Activated CD4-positive, alpha-beta T cell treated with anti-CD3 and anti-CD28 coated beads, Interleukin-2, amount 10 ng/mL, durations not matched to agents 24 days and 14 days (primary cell): ENCODE measurements around the gene DIS3L2. TPM values are rescaled to one million over a fixed set of nuclear protein-coding genes. Genes with fewer than 3 reads are reported as not detected.

Source experiments
- DNase-seq: peaks from one replicate; pipeline ENCODE4 v3.0.0; 2022
- H3K27ac Mint-ChIP-seq: one replicate; pipeline ENCODE4 v1.8.0; 2022; ENCODE audit warnings: mild to moderate bottlenecking, mixed read lengths
- H3K27me3 Mint-ChIP-seq: one replicate; pipeline ENCODE4 v1.8.0; 2022; ENCODE audit warnings: mixed read lengths
- H3K36me3 Mint-ChIP-seq: one replicate; pipeline ENCODE4 v1.8.0; 2022; ENCODE audit warnings: low read depth, mild to moderate bottlenecking, mixed read lengths
- H3K4me1 Mint-ChIP-seq: one replicate; pipeline ENCODE4 v1.8.0; 2021; ENCODE audit warnings: mixed read lengths
- H3K4me3 Mint-ChIP-seq: one replicate; pipeline ENCODE4 v1.8.0; 2022; ENCODE audit warnings: mild to moderate bottlenecking, moderate library complexity, mixed read lengths
- H3K9me3 Mint-ChIP-seq: one replicate; pipeline ENCODE4 v1.8.0; 2021; ENCODE audit warnings: mixed read lengths
- intact Hi-C: fragments of 100-400 bp; cut with micrococcal nuclease; formaldehyde crosslinking; loops from one replicate; pipeline ENCODE4 v1.15.1; 2023
- total RNA-seq: library from RNA; stranded (reverse); gene quantifications from 2 replicates; pipeline ENCODE4 v1.2.3, GENCODE V29; 2022

DIS3L2 gene
- total RNA-seq, 1 donor from 2014 or later, result 27.8 TPM

DNA sequence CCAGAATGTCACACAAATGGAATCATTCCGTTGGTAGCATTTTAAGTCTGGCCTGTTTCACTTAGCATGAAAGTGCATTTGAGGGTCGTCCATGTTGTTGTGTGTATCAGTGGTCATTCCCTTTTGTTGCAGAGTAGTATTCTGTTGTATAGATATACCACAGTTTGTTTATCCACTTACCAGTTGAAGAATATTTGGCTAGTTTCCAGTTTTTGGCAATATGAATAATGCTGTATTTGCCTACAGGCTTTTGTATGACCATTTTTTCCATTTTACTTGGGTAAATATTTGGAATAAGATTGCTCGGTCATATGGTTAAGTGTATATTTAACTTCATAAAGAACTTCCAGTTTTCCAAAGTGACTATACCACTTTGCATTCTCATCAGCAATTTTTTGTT lies 317.0 kb downstream of the DIS3L2 start:
- Mint-ChIP-seq H3K4me1 (no peaks in the 10 kb centered on the region), H3K27ac (no peak overlapping the region), H3K9me3 (no peaks in the 10 kb centered on the region), H3K36me3 (peaks cover 2% of the 10 kb centered on the region), H3K27me3 (no peaks in the 10 kb centered on the region), H3K4me3 (no peak overlapping the region)
- intact Hi-C loops, result no loop called here
- no peak for DNase-seq

- Mint-ChIP-seq H3K4me3 (no peak overlapping the region), H3K27me3 (no peaks in the 10 kb centered on the region), H3K9me3 (no peaks in the 10 kb centered on the region), H3K4me1 (no peaks in the 10 kb centered on the region), H3K36me3 (peaks cover 2% of the 10 kb centered on the region), H3K27ac (no peak overlapping the region)
- DNase-seq, result no peak
- intact Hi-C loops, result no loop called here
These were observed 318.8 kb downstream of the DIS3L2 start for GRCh38 chr2:232280341-232280740.

DNA sequence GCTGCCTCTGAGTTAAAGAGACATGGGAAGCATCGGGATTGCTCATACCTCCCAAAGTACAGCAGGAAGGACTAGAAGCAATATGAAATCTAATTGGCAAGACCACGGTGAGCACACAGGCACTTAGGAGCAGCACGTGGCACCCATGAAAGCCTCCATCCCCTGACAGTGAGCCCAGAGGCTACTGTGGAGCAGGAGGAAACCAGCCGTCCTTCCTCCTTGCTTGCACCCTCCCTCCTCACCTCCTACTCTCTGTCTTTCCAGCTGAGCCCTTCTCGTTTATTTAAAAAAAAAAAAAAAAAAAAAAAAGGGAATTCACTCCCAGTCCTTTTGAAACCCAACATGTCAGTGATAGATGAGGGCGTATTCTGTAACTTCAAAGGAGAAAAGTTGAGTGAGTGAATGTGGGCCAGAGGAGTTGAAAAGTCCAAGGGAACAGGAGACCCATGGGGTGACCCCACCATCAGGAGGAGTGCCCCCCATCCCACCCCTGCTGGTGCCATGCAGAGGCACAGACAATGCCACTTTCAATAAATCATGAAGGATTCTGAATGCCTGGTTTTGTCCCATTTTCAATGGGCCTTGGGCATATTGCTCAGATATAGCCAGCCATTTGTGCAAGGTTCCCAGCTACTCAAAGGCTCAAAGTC lies 320.5 kb downstream of the DIS3L2 start:
- no peak for DNase-seq
- H3K9me3 Mint-ChIP-seq, result no peaks in the 10 kb centered on the region
- H3K36me3 Mint-ChIP-seq, result peaks cover 2% of the 10 kb centered on the region
- no peak overlapping the region for H3K4me3 Mint-ChIP-seq
- no peaks in the 10 kb centered on the region for H3K27me3 Mint-ChIP-seq
- H3K4me1 Mint-ChIP-seq, result no peaks in the 10 kb centered on the region
- intact Hi-C loops, result no loop called here
- H3K27ac Mint-ChIP-seq, result no peak overlapping the region

DNA sequence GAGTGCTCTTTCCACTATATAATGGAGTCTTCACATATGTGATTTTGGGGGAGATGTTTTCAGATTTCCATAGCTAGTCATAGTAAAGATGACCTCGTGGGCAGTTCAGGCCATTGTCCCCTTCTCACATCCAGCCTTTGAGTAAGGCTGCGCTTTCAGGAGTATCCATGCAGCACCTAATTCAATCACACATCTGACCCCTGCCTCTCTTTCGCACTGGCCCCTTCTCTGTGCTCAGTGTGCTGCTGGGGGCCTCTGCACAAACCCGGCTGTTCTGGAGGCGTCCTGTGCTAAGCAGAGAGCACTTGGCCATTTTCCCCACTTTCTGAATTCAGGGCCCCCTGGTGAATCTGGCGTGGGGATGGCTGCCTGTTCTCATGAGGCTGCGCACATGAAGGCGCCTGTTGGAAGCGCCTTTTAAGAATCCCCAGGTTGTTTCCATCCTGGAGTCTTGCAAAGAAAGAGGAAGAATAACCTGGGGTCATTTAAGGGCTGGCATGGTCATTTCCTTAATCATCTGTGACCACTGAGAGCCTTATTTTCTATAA lies 321.1 kb downstream of the DIS3L2 start:
- intact Hi-C loops, result no loop called here
- Mint-ChIP-seq H3K36me3 (peaks cover 2% of the 10 kb centered on the region), H3K27ac (no peak overlapping the region)

DNA sequence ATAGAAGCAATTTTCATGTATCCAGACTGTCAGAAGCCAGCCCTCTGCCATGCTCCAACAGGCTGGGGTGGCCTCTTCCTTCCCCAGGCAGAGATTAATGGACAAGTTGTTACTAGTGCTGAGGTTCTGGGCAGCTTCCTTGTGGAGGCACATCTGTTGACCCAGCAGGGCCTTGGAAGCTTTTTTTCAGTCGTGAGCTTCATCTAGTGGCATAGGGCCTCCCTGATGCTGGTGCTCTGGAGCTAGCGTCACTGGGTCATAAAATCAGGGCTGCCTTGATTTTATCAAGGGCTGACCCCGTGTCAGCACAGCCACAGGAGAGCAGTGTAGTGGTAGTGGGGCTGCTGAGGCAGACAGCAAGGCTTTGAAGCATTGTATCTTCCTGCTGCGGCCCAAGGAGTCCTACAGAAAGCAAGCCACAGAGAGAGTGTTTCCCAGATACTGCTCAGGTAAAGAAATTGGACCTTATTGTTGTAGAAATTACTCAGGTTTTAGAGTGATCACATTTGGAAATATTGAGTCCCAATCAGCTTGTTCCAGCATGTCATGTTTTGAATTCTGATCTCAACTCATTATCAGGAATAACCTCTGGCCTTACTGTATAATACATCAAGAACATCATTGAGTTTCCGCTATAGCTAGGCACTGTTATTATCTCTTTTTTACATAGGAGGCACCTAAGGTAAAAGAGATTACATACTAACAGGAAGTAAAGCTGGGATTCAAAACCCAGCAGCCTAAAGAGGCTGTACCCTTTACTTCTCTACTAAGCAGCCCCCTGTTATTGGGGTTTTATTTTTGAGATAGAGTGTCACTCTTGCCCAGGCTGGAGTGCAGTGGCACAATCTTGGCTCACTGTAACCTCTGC lies 324.7 kb downstream of the DIS3L2 start:
- Mint-ChIP-seq H3K27me3 (no peaks in the 10 kb centered on the region), H3K27ac (no peak overlapping the region), H3K4me3 (no peak overlapping the region), H3K4me1 (no peaks in the 10 kb centered on the region), H3K9me3 (no peaks in the 10 kb centered on the region), H3K36me3 (no peaks in the 10 kb centered on the region)
- intact Hi-C loops, result no loop called here
- no peak for DNase-seq

More for the DNA sequence above, 321.1 kb downstream of the DIS3L2 start:
- no peak for DNase-seq
- Mint-ChIP-seq H3K27me3 (no peaks in the 10 kb centered on the region), H3K4me3 (no peak overlapping the region), H3K4me1 (no peaks in the 10 kb centered on the region), H3K9me3 (no peaks in the 10 kb centered on the region)

GRCh38 chr2:232287316-232287715 lies 325.8 kb downstream of the DIS3L2 start:
- Mint-ChIP-seq H3K27ac (no peak overlapping the region), H3K36me3 (no peaks in the 10 kb centered on the region), H3K4me3 (no peak overlapping the region), H3K27me3 (no peaks in the 10 kb centered on the region), H3K4me1 (peaks cover 1% of the 10 kb centered on the region), H3K9me3 (no peaks in the 10 kb centered on the region)
- no peak for DNase-seq
- intact Hi-C loops, result no loop called here

- Mint-ChIP-seq H3K27ac (no peak overlapping the region), H3K4me1 (peaks cover 9% of the 10 kb centered on the region), H3K4me3 (no peak overlapping the region), H3K36me3 (no peaks in the 10 kb centered on the region), H3K9me3 (no peaks in the 10 kb centered on the region), H3K27me3 (no peaks in the 10 kb centered on the region)
- intact Hi-C loops, result no loop called here
- DNase-seq, result no peak
These were observed 327.0 kb downstream of the DIS3L2 start for GRCh38 chr2:232288489-232289030.

DNA sequence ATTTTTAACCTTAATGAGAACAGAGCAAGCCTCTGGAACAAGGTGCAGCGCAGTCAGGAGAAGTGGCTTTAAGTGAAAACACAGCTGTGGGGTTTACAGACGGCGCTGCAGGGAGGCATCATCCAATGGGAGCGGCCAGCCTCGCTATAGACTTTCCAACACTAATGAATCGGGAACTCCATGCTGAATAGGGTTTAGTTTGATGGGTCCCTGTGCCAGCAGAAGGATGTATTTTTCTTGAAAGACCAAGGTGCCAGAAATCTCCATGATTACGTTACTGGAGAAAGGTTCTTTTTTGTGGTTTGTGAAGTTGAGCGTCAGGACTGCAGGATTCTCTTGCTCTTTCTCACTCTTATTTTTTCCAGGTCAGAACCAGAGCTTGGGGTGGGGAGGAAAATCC lies 329.2 kb downstream of the DIS3L2 start:
- H3K36me3 Mint-ChIP-seq, result no peaks in the 10 kb centered on the region
- H3K27ac Mint-ChIP-seq, result no peak overlapping the region
- no peak overlapping the region for H3K4me3 Mint-ChIP-seq
- H3K9me3 Mint-ChIP-seq, result no peaks in the 10 kb centered on the region
- DNase-seq, result no peak
- peaks cover 10% of the 10 kb centered on the region for H3K4me1 Mint-ChIP-seq
- intact Hi-C loops, result no loop called here
- no peaks in the 10 kb centered on the region for H3K27me3 Mint-ChIP-seq

DNA sequence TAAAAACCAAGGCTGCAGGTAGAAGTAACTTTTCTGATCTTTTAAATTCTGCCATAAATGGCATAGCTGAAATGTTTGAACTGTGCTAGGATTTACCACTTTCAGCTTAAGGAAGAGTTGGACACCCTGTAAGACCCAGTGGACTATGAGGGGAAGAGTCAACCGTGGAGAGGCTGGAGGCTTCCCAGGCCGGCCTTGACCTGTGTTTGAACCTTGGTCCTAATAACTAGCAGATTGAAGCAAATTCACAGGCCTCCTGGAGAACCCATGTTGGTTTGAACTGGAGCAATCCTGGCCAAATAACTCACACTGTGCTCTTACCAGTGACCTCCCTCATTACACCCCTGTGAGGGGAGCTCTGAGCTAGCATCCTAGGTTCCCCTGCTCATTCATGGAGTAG lies 329.8 kb downstream of the DIS3L2 start:
- Mint-ChIP-seq H3K9me3 (no peaks in the 10 kb centered on the region), H3K4me1 (peaks cover 10% of the 10 kb centered on the region), H3K27me3 (no peaks in the 10 kb centered on the region), H3K36me3 (no peaks in the 10 kb centered on the region), H3K4me3 (no peak overlapping the region), H3K27ac (no peak overlapping the region)
- intact Hi-C loops, result no loop called here
- DNase-seq, result no peak

GRCh38 chr2:232292395-232293154 lies 331.1 kb downstream of the DIS3L2 start:
- Mint-ChIP-seq H3K27ac (no peak overlapping the region), H3K9me3 (no peaks in the 10 kb centered on the region), H3K27me3 (no peaks in the 10 kb centered on the region), H3K4me1 (peaks cover 10% of the 10 kb centered on the region), H3K4me3 (no peak overlapping the region), H3K36me3 (no peaks in the 10 kb centered on the region)
- intact Hi-C loops, result no loop called here
- DNase-seq, result peak; percentile 88

DNA sequence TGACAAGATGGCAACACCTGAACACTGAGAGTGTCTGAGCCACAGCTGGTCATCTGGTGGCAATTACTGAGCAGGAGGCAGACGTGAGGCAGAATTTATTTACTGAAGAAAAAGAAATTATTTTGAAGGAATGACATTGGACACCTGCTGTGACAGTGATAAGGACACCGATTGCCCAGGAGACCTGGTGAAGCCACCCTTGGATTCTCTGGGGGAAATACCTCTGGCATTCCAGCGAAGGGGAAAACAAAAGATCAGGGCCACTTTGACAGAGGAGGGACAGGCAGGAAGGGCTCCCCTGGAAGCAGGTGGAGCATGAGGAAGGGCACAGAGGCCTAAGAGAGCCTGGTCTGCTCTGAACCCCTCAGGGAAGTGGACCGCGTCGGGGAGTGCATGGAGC lies 331.7 kb downstream of the DIS3L2 start:
- Mint-ChIP-seq H3K36me3 (no peaks in the 10 kb centered on the region), H3K27me3 (no peaks in the 10 kb centered on the region), H3K27ac (no peak overlapping the region), H3K9me3 (no peaks in the 10 kb centered on the region), H3K4me1 (peaks cover 10% of the 10 kb centered on the region), H3K4me3 (no peak overlapping the region)
- intact Hi-C loops, result no loop called here
- DNase-seq, result no peak

GRCh38 chr2:232295971-232296370 lies 334.5 kb downstream of the DIS3L2 start:
- Mint-ChIP-seq H3K27me3 (no peaks in the 10 kb centered on the region), H3K9me3 (no peaks in the 10 kb centered on the region), H3K27ac (no peak overlapping the region), H3K36me3 (peaks cover 5% of the 10 kb centered on the region), H3K4me3 (no peak overlapping the region), H3K4me1 (peaks cover 22% of the 10 kb centered on the region)
- intact Hi-C loops, result no loop called here
- DNase-seq, result no peak

- no peak for DNase-seq
- Mint-ChIP-seq H3K4me3 (no peak overlapping the region), H3K36me3 (peaks cover 5% of the 10 kb centered on the region), H3K27ac (no peak overlapping the region), H3K4me1 (peaks cover 22% of the 10 kb centered on the region), H3K27me3 (no peaks in the 10 kb centered on the region), H3K9me3 (no peaks in the 10 kb centered on the region)
- intact Hi-C loops, result no loop called here
These were observed 335.4 kb downstream of the DIS3L2 start for GRCh38 chr2:232296776-232297525.
